ENCODE data around the gene RGS10. TPM values are rescaled to one million over a fixed set of nuclear protein-coding genes. Genes with fewer than 3 reads are reported as not detected.

Gene RGS10, protein sequence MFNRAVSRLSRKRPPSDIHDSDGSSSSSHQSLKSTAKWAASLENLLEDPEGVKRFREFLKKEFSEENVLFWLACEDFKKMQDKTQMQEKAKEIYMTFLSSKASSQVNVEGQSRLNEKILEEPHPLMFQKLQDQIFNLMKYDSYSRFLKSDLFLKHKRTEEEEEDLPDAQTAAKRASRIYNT
- total RNA-seq (10 to 100 TPM in 3 of 4 donors, 1 to 10 TPM in 1; 5.7 to 28.4 (median 12.6) TPM), polyA plus RNA-seq (1 to 10 TPM; 4.2 to 9.5 (median 7.4) TPM)
- long read RNA-seq, donor 1, transcript RGS10-202 (5 exons, 804 nt): major isoform, 14 of 20 reads
- long read RNA-seq, donor 1, transcript RGS10-203 (5 exons, 852 nt): minor isoform, 6 of 20 reads
- long read RNA-seq, donor 1, partial matches to known transcripts: 0 of 20 reads
- long read RNA-seq, donor 1, other reads (novel, unspliced or antisense): 0 of 20 reads
- long read RNA-seq, donor 2, transcript RGS10-202 (5 exons, 804 nt): major isoform, 13 of 13 reads
- long read RNA-seq, donor 2, partial matches to known transcripts: 0 of 13 reads
- long read RNA-seq, donor 2, other reads (novel, unspliced or antisense): 0 of 13 reads

DNA sequence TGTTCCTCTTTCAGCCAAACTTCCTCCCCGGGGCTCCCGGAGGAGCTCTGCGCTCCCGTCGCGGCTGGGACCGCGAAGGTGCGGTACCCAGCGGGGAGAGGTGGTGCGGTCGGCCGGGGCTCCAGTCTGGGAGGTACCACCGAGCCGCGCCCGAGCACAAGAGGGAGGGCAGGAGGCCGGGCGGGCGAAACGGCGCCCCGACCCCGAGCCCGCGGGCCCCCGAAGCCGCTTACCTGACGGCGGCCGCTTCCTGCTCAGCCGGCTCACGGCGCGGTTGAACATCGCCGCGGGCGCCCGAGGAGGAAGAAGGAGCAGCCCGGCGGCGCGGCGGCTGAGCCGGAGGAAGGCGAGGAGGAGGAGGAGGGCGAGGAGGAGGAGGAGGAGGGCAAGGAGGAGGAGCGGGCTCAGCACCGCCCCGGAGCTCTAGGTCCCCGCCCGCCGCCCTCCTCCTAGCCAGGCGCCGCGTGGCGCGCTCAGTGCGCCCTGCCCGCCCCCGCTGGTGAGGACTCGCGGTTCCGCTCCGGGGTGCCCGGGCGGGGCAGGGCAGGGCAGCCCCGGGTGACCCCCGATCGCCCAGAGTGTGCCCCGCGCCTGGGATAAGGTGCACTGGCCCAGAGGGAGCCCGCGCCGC, at the start of gene RGS10:
Gene RGS10 (minus strand): TSS at position 363 of the 631 bp plus-strand sequence. CDS start 81 bp downstream, at position 282.
- intact Hi-C loops (cut with DNase I): loop anchor here in 1 of 2 donors (5.0 kb wide), 1 partner anchor 345 kb away; no protein-coding TSS in a partner anchor
- H3K36me3 ChIP-seq (ENCODE audit: insufficient read depth in 1 of 2, low read depth in 1 of 2): no peaks in the 10 kb centered on the region
- H3K9me3 ChIP-seq: no peaks in the 10 kb centered on the region
- ATAC-seq: peak; percentile 86 to 89 (median 87)
- peak within 1 kb of the TSS; percentile 65 for H3K27ac ChIP-seq
- peaks cover 0 to 11% (median 4%) of the 10 kb centered on the region in 3 donors for H3K27me3 ChIP-seq (ENCODE audit: insufficient read depth in 3 of 3, low read length in 2 of 3)
- DNase-seq: peak; percentile 75 to 86
- WGBS, 3 donors: 1% methylated on average over 34 to 75 of the region's 76 CpGs
- peak within 1 kb of the TSS; percentile 82 for H3K4me3 ChIP-seq
- TF ChIP-seq, protein P1, sequence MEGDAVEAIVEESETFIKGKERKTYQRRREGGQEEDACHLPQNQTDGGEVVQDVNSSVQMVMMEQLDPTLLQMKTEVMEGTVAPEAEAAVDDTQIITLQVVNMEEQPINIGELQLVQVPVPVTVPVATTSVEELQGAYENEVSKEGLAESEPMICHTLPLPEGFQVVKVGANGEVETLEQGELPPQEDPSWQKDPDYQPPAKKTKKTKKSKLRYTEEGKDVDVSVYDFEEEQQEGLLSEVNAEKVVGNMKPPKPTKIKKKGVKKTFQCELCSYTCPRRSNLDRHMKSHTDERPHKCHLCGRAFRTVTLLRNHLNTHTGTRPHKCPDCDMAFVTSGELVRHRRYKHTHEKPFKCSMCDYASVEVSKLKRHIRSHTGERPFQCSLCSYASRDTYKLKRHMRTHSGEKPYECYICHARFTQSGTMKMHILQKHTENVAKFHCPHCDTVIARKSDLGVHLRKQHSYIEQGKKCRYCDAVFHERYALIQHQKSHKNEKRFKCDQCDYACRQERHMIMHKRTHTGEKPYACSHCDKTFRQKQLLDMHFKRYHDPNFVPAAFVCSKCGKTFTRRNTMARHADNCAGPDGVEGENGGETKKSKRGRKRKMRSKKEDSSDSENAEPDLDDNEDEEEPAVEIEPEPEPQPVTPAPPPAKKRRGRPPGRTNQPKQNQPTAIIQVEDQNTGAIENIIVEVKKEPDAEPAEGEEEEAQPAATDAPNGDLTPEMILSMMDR (IDR thresholded peaks at IDR 0.05): no peak
- no peaks in the 10 kb centered on the region for H3K4me1 ChIP-seq

DNA sequence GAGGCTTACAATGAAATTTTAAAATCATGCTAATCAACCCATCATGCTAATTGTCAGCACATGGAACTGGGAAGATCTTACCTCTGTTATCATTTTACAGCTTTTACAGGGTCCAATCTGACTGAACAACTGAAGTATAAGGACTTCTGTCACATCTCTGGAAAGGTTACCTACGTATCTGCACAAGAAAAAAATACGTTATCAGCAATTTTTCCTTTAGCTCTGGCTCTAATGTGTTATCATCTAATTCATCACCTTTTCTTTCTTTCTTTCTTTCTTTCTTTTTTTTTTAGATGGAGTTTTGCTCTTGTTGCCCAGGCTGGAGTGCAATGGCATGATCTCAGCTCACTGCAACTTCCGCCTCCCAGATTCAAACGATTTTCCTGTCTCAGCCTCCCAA, 45.6 kb upstream of the RGS10 start:
- no peak overlapping the region for H3K4me3 ChIP-seq
- no peak overlapping the region for H3K27ac ChIP-seq
- no peak for DNase-seq
- H3K36me3 ChIP-seq (ENCODE audit: insufficient read depth in 1 of 2, low read depth in 1 of 2): peaks cover 14 to 64% of the 10 kb centered on the region in 2 donors
- H3K4me1 ChIP-seq: peaks cover 18% of the 10 kb centered on the region
- TF ChIP-seq, protein P1 (IDR thresholded peaks at IDR 0.05): no peak
- H3K9me3 ChIP-seq: no peaks in the 10 kb centered on the region
- intact Hi-C loops (cut with DNase I): no loop called here
- WGBS, 3 donors: 88 to 92% (median 91%) methylated on average over 4 of the region's 4 CpGs
- H3K27me3 ChIP-seq (ENCODE audit: insufficient read depth in 3 of 3, low read length in 2 of 3): no peaks in the 10 kb centered on the region
- no peak for ATAC-seq

DNA sequence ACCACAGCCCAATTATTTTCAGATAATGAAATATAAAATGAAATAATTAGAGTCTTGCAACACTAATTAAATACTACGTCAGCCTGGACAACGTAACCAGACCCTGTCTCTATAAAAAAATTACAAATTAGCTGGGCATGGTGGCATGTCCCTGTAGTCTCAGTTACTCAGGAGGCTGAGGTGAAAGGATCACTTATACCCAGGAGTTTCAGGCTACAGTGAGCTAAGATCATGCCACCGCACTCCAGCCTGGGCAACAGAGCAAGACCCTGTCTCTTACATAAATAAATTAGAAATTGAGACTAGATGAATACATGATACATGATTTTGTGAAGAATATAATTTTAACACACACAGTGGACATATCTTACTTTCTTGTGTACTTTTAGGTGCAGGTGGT, 35.8 kb upstream of the RGS10 start:
- Histone ChIP-seq H3K27me3 (ENCODE audit: insufficient read depth in 3 of 3, low read length in 2 of 3) (no peaks in the 10 kb centered on the region), H3K9me3 (no peaks in the 10 kb centered on the region), H3K4me3 (no peak overlapping the region), H3K27ac (no peak overlapping the region), H3K36me3 (ENCODE audit: insufficient read depth in 1 of 2, low read depth in 1 of 2) (peaks cover 14 to 100% of the 10 kb centered on the region in 2 donors), H3K4me1 (no peaks in the 10 kb centered on the region)
- intact Hi-C loops (cut with DNase I): no loop called here
- 93 to 94% (median 93%) methylated on average over 3 of the region's 3 CpGs for WGBS, 3 donors
- no peak for ATAC-seq
- no peak for DNase-seq
- TF ChIP-seq, protein P1 (IDR thresholded peaks at IDR 0.05): no peak

DNA sequence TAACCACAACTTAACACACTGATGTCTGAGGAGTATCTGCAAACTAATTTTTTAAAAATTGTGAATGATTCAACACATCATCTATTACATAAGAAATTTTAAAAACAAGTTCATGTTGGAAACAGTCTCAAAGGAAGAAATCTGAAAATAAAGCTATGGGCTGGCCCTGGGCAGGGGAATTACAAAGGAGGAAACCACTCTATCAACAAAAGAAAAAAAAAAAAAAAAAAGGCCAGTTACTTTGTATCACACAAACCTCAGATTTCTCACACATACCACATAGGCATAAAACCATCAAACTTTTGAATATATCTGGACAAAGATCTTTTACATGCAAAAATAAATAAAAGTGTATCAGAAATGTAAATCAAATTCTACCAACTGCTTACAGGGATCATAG, 33.5 kb upstream of the RGS10 start:
- H3K27me3 ChIP-seq (ENCODE audit: insufficient read depth in 3 of 3, low read length in 2 of 3): no peaks in the 10 kb centered on the region
- DNase-seq: no peak
- TF ChIP-seq, protein P1 (IDR thresholded peaks at IDR 0.05): no peak
- intact Hi-C loops (cut with DNase I): no loop called here
- H3K27ac ChIP-seq: no peak overlapping the region
- no peaks in the 10 kb centered on the region for H3K9me3 ChIP-seq
- no peaks in the 10 kb centered on the region for H3K4me1 ChIP-seq
- no peak for ATAC-seq
- peaks cover 17 to 93% of the 10 kb centered on the region in 2 donors for H3K36me3 ChIP-seq (ENCODE audit: insufficient read depth in 1 of 2, low read depth in 1 of 2)
- H3K4me3 ChIP-seq: no peak overlapping the region

All from psoas muscle (tissue), 8 donors.